ENCODE measurements around the gene MACROD2.
"Not testable (repeated sequence)": the region's sequence is repeated elsewhere in the genome, so short reads cannot be mapped to it uniquely, and the experiment has no call there.

The MACROD2 gene

GRCh38 chr20:15977026-15977425 is 1981.7 kb downstream of the MACROD2 start:
- CTCF ChIA-PET = interaction anchor here (0.6 kb wide), 1 partner anchor 431 kb away, joined by 3 read pairs; no protein-coding TSS in a partner anchor
- H3K4me1 ChIP-seq (ENCODE audit: control insufficient read depth, insufficient read depth, low read length) = no peaks in the 10 kb centered on the region

GRCh38 chr20:15977758-15978157 is 1982.4 kb downstream of the MACROD2 start:
- H3K36me3 ChIP-seq (ENCODE audit: control insufficient read depth in 2 of 2, insufficient read depth in 1 of 2, low read length in 2 of 2) = no peaks in the 10 kb centered on the region
- H3K27ac ChIP-seq (ENCODE audit: extremely low read depth, low read depth, low read length) = no peak overlapping the region
- no peaks in the 10 kb centered on the region for H3K4me1 ChIP-seq (ENCODE audit: control insufficient read depth, insufficient read depth, low read length)
- ChIA-PET CTCF (interaction anchor here (0.6 kb wide), 1 partner anchor 432 kb away, joined by 3 read pairs; no protein-coding TSS in a partner anchor), POLR2A (no interaction called here)
- H3K4me3 ChIP-seq (ENCODE audit: low read depth, low read length) = no peak overlapping the region
- TF ChIP-seq ZNF132 (tag by site-specific recombination; IDR thresholded peaks at IDR 0.05; ENCODE audit: borderline replicate concordance) (no peak), REPIN1 (tag by site-specific recombination; IDR thresholded peaks at IDR 0.05; ENCODE audit: low read depth) (no peak), ZSCAN30 (tag by site-specific recombination; IDR thresholded peaks at IDR 0.05) (no peak), ZNF155 (tag by site-specific recombination; IDR thresholded peaks at IDR 0.05) (no peak), AEBP2 (tag by site-specific recombination; IDR thresholded peaks at IDR 0.05; ENCODE audit: borderline replicate concordance) (no peak), YY1 (tag by site-specific recombination; IDR thresholded peaks at IDR 0.05) (no peak), ZNF26 (tag by site-specific recombination; IDR thresholded peaks at IDR 0.05) (no peak), ZFP37 (tag by site-specific recombination; IDR thresholded peaks at IDR 0.05) (no peak), ZNF571 (tag by site-specific recombination; IDR thresholded peaks at IDR 0.05) (no peak)
- no peaks in the 10 kb centered on the region for H3K9me3 ChIP-seq (ENCODE audit: control insufficient read depth, insufficient read depth, low read depth, low read length)

More at GRCh38 chr20:15977026-15977425, 1981.7 kb downstream of the MACROD2 start:
- POLR2A ChIA-PET = no interaction called here
- no peak overlapping the region for H3K4me3 ChIP-seq (ENCODE audit: low read depth, low read length)
- TF ChIP-seq ZNF544 (tag by site-specific recombination; IDR thresholded peaks at IDR 0.05) (no peak), ZNF37A (tag by site-specific recombination; IDR thresholded peaks at IDR 0.05) (no peak), BCL11B (tag by site-specific recombination; IDR thresholded peaks at IDR 0.05; ENCODE audit: low read depth) (no peak), ZNF292 (tag by site-specific recombination; IDR thresholded peaks at IDR 0.05; ENCODE audit: borderline replicate concordance, low read depth) (no peak), ZNF138 (tag by site-specific recombination; IDR thresholded peaks at IDR 0.05; ENCODE audit: borderline replicate concordance) (no peak), ZNF529 (tag by site-specific recombination; IDR thresholded peaks at IDR 0.05; ENCODE audit: insufficient replicate concordance) (no peak), ZNF394 (tag by site-specific recombination; IDR thresholded peaks at IDR 0.05; ENCODE audit: borderline replicate concordance) (no peak), ZXDB (tag by site-specific recombination; IDR thresholded peaks at IDR 0.05) (no peak), ZNF202 (tag by site-specific recombination; IDR thresholded peaks at IDR 0.05; ENCODE audit: borderline replicate concordance) (no peak), ZNF416 (tag by site-specific recombination; IDR thresholded peaks at IDR 0.05) (no peak)
- no peak overlapping the region for H3K27ac ChIP-seq (ENCODE audit: extremely low read depth, low read depth, low read length)
- no peaks in the 10 kb centered on the region for H3K36me3 ChIP-seq (ENCODE audit: control insufficient read depth in 2 of 2, insufficient read depth in 1 of 2, low read length in 2 of 2)
- H3K9me3 ChIP-seq (ENCODE audit: control insufficient read depth, insufficient read depth, low read depth, low read length) = no peaks in the 10 kb centered on the region

GRCh38 chr20:15985494-15986368 is 1990.4 kb downstream of the MACROD2 start:
- H3K4me1 ChIP-seq (ENCODE audit: control insufficient read depth, insufficient read depth, low read length); H3K36me3 ChIP-seq (ENCODE audit: control insufficient read depth in 2 of 2, insufficient read depth in 1 of 2, low read length in 2 of 2); H3K4me3 ChIP-seq (ENCODE audit: low read depth, low read length); CTCF ChIA-PET; H3K9me3 ChIP-seq (ENCODE audit: control insufficient read depth, insufficient read depth, low read depth, low read length); POLR2A ChIA-PET; H3K27ac ChIP-seq (ENCODE audit: extremely low read depth, low read depth, low read length): not testable (repeated sequence)
